ENCODE data around the gene C4BPA.

GRCh38 chr1:207112616-207113296 is 8.7 kb downstream of the C4BPA start:
- TF ChIP-seq NR3C1 (IDR thresholded peaks at IDR 0.05), result no peak
- TF ChIP-seq JUN (IDR thresholded peaks at IDR 0.05), result no peak
- TF ChIP-seq BHLHE40 (IDR thresholded peaks at IDR 0.05; ENCODE audit: low read depth, low read length), result no peak
- TF ChIP-seq POLR2A (IDR thresholded peaks at IDR 0.05; ENCODE audit: low read length), result no peak
- TF ChIP-seq FOSL2 (IDR thresholded peaks at IDR 0.05), result no peak
- TF ChIP-seq FOSL2 (CRISPR knock-in tag; IDR thresholded peaks at IDR 0.05), result no peak
- no peak for TF ChIP-seq CTCF (IDR thresholded peaks at IDR 0.05)
- TF ChIP-seq MYC (IDR thresholded peaks at IDR 0.05; ENCODE audit: borderline replicate concordance, low read length), result no peak
- no peak for TF ChIP-seq CEBPB (IDR thresholded peaks at IDR 0.05)
- no peak for TF ChIP-seq NPAS2 (CRISPR knock-in tag; IDR thresholded peaks at IDR 0.05; ENCODE audit: borderline replicate concordance)
- TF ChIP-seq RCOR1 (IDR thresholded peaks at IDR 0.05; ENCODE audit: low read depth, low read length), result no peak
- no peak for TF ChIP-seq ZSCAN20 (CRISPR knock-in tag; IDR thresholded peaks at IDR 0.05)
